SK-N-SH treated with all-trans-retinoic acid at 6 μM for 48 hours (cell line): ENCODE measurements around the gene NIPAL4.

Experiments
- ATAC-seq: fragments of 200-7000 bp; cut with Tn5 transposase; 3 replicates; pipeline ENCODE4 v1.9.1; 2020; ENCODE audit warnings: mild to moderate bottlenecking, moderate library complexity
- ARNTL ChIP-seq: fragments of 450-650 bp; formaldehyde crosslinking; IDR thresholded peaks from 2 replicates; pipeline ENCODE4 v1.5.0; 2020; ENCODE audit warnings: low read depth, mild to moderate bottlenecking, moderate library complexity, borderline replicate concordance
- BACH2 ChIP-seq: fragments of 250-450 bp; sonication (Bioruptor Pico); IDR thresholded peaks from 2 replicates; pipeline ENCODE4 v1.9.0; 2021; ENCODE audit warnings: mild to moderate bottlenecking, borderline replicate concordance
- CREB5 ChIP-seq: fragments of 250-450 bp; sonication (Bioruptor Pico); IDR thresholded peaks from 2 replicates; pipeline ENCODE4 v1.5.1; 2020; ENCODE audit warnings: low read depth, mild to moderate bottlenecking, moderate library complexity
- GLIS3 ChIP-seq: fragments of 250-450 bp; sonication (Bioruptor Pico); IDR thresholded peaks from 2 replicates; pipeline ENCODE4 v1.5.0; 2020; ENCODE audit warnings: mild to moderate bottlenecking, moderate library complexity
- ISL1 ChIP-seq: fragments of 250-450 bp; sonication (Bioruptor Pico); IDR thresholded peaks from 2 replicates; pipeline ENCODE4 v2.1.2; 2022; ENCODE audit warnings: mild to moderate bottlenecking, moderate library complexity
- OSR1 ChIP-seq: fragments of 250-450 bp; sonication (Bioruptor Pico); IDR thresholded peaks from 2 replicates; pipeline ENCODE4 v1.8.0; 2022; ENCODE audit warnings: moderate library complexity, mild to moderate bottlenecking, inconsistent platforms
- PATZ1 ChIP-seq: fragments of 250-450 bp; sonication (Bioruptor Pico); IDR thresholded peaks from 2 replicates; pipeline ENCODE4 v1.8.0; 2020; ENCODE audit warnings: mild to moderate bottlenecking, moderate library complexity, borderline replicate concordance
- POU6F1 ChIP-seq: fragments of 250-450 bp; sonication (Bioruptor Pico); IDR thresholded peaks from 2 replicates; pipeline ENCODE4 v1.8.0; 2021; ENCODE audit warnings: low read depth, mild to moderate bottlenecking, moderate library complexity, borderline replicate concordance
- PPARA ChIP-seq: fragments of 250-450 bp; sonication (Bioruptor Pico); IDR thresholded peaks from 2 replicates; pipeline ENCODE4 v1.5.0; 2020; ENCODE audit warnings: mild to moderate bottlenecking, borderline replicate concordance
- RARB ChIP-seq: fragments of 250-450 bp; sonication (Bioruptor Pico); IDR thresholded peaks from 2 replicates; pipeline ENCODE4 v1.8.0; 2021; ENCODE audit warnings: mild to moderate bottlenecking, moderate library complexity
- SNAI2 ChIP-seq: fragments of 250-450 bp; sonication (Bioruptor Pico); IDR thresholded peaks from 2 replicates; pipeline ENCODE4 v1.5.0; 2020; ENCODE audit warnings: mild to moderate bottlenecking, moderate library complexity
- TCF4 ChIP-seq: fragments of 250-450 bp; sonication (Bioruptor Pico); IDR thresholded peaks from 2 replicates; pipeline ENCODE4 v1.8.0; 2021; ENCODE audit warnings: mild to moderate bottlenecking, moderate library complexity, borderline replicate concordance
- TSHZ2 ChIP-seq: fragments of 250-450 bp; sonication (Bioruptor Pico); IDR thresholded peaks from 2 replicates; pipeline ENCODE4 v1.5.0; 2020; ENCODE audit warnings: mild to moderate bottlenecking, moderate library complexity
- ZC3H10 ChIP-seq: fragments of 250-450 bp; sonication (Bioruptor Pico); IDR thresholded peaks from 2 replicates; pipeline ENCODE4 v1.5.1; 2021; ENCODE audit warnings: mild to moderate bottlenecking, moderate library complexity
- ZFP3 ChIP-seq: fragments of 250-450 bp; sonication (Bioruptor Pico); IDR thresholded peaks from 2 replicates; pipeline ENCODE4 v1.5.0; 2020; ENCODE audit warnings: mild to moderate bottlenecking, moderate library complexity
- ZFP30 ChIP-seq: fragments of 450-650 bp; formaldehyde crosslinking; IDR thresholded peaks from 2 replicates; pipeline ENCODE4 v1.5.0; 2022; ENCODE audit warnings: mild to moderate bottlenecking, moderate library complexity
- ZNF565 ChIP-seq: fragments of 450-650 bp; formaldehyde crosslinking; conservative IDR thresholded peaks from 2 replicates; pipeline ENCODE4 v1.5.0; 2020; ENCODE audit warnings: low read depth, mild to moderate bottlenecking, moderate library complexity
- ZNF70 ChIP-seq: fragments of 450-650 bp; formaldehyde crosslinking; IDR thresholded peaks from 2 replicates; pipeline ENCODE4 v1.5.0; 2020; ENCODE audit warnings: mild to moderate bottlenecking, moderate library complexity

NIPAL4 gene

GRCh38 chr5:157446412-157446935, 13.5 kb upstream of the NIPAL4 start (continued):
- no peak for TF ChIP-seq ZNF565
- TF ChIP-seq BACH2 = no peak
- TF ChIP-seq ZC3H10 (CRISPR knock-in tag) = no peak

- TF ChIP-seq TCF4 (CRISPR knock-in tag) (no peak), ZFP30 (CRISPR knock-in tag) (no peak), ZNF565 (no peak), PATZ1 (CRISPR knock-in tag) (no peak), ZC3H10 (CRISPR knock-in tag) (no peak)
- ATAC-seq = no peak
These were observed 12.8 kb upstream of the NIPAL4 start for GRCh38 chr5:157447201-157447637.

DNA sequence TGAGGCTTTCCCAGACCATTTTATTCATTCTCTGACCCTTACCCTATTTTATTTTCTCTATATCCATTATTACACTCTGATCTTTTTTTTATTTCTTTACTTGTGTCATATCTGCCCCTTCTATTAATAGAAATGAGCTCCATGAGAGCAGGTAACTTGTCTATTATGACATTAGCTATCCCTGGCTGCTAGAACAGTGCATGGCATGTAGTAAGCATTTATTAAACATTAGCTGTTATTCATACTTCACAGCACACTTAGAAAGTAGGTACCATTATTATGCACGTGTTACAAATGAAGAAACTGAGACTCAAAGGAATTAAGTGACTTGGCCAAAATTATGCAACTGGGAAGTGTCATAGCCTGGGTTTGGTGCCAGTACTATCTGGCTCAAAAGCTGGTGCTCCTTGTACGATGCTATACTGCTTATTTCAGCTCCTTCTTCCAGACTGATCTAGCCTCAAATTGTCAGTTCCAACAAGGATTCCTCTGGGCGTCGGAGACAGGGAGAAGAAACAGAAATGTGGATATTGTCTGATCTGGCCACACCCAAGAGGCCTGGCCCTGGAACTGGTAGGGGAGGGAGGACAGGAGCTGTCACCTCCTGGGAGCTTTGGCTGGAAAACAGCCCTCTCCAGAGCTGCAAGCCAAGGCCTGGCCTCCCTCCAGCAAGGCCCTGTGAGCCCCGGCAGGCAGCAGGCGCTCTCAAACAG, 10.8 kb upstream of the NIPAL4 start:
- 0 out of 2 replicates have a peak, but pooled peaks have one; percentile 25 for TF ChIP-seq TSHZ2
- no peak for TF ChIP-seq OSR1 (CRISPR knock-in tag)
- peak; percentile 77 for ATAC-seq

DNA sequence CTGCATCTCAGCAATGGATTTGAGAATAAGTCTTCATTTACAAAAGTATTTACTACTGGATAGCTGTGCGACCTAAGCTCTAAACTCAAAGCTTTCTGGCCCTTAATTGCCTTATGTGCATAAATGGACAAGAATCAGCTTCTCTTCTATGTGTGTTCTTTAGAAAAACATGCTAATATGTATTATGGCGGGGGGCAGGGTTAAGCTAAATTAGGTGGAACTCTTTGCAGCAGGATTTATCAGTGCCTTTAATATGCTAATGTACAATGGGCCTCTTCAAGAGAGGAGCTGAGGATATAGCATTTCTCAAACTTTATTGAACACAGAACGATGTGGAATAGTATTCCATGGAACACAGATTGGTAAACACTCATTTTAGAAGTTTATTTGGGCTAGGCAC, 10.0 kb upstream of the NIPAL4 start:
- ATAC-seq = no peak
- no peak for TF ChIP-seq ISL1

DNA sequence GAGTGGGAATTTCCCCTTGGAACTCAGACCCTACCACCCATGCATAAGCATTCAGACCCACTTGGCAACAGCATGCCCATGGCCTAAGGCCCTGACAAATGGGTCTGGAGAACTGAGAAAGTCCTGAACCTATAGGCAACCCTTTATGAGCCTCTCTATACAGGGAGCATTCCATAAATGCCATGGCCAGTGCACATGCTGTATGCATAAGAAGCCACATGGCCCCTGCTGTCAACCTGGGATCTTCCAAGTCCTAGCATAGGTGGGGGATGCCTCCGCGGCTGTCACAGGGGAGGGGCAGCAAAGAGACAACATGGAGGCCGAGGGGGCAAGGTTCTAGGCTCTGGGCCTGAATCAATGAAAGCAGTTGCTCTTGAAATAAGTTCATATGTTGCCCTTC, 8.2 kb upstream of the NIPAL4 start:
- no peak for TF ChIP-seq GLIS3
- no peak for TF ChIP-seq POU6F1 (CRISPR knock-in tag)
- no peak for TF ChIP-seq PPARA (CRISPR knock-in tag)
- no peak for TF ChIP-seq TCF4 (CRISPR knock-in tag)
- TF ChIP-seq PATZ1 (CRISPR knock-in tag) = no peak
- TF ChIP-seq CREB5 = no peak
- TF ChIP-seq, all 23 proteins: peak for 0

GRCh38 chr5:157454273-157454672, 5.7 kb upstream of the NIPAL4 start:
- ATAC-seq = no peak
- no peak for TF ChIP-seq ZNF565
- no peak for TF ChIP-seq RARB
- no peak for TF ChIP-seq POU6F1 (CRISPR knock-in tag)
- no peak for TF ChIP-seq OSR1 (CRISPR knock-in tag)
- TF ChIP-seq PATZ1 (CRISPR knock-in tag) = no peak
- TF ChIP-seq ZC3H10 (CRISPR knock-in tag) = no peak
- no peak for TF ChIP-seq SNAI2 (CRISPR knock-in tag)
- TF ChIP-seq ARNTL = no peak
- no peak for TF ChIP-seq ISL1
- no peak for TF ChIP-seq ZFP3 (CRISPR knock-in tag)
- TF ChIP-seq ZNF70 (CRISPR knock-in tag) = no peak

More for the DNA sequence above, 8.2 kb upstream of the NIPAL4 start:
- ATAC-seq = peak; percentile 45; the same call in 2 of the 3 replicates
